NB4 (cell line): ENCODE results near the gene MUSTN1.

Experiments
- MYC ChIP-seq: IDR thresholded peaks from 2 replicates; pipeline ENCODE4 v1.6.1; 2011; ENCODE audit warnings: low read depth, low read length
- POLR2A ChIP-seq: IDR thresholded peaks from 2 replicates; pipeline ENCODE4 v1.6.1; 2011; ENCODE audit warnings: mild to moderate bottlenecking; ENCODE audit not compliant: insufficient read length; ENCODE audit errors: extremely low read depth
- TF ChIP-seq, protein P1 (sequence below): IDR thresholded peaks from one replicate; pipeline ENCODE4 v1.5.1; 2012; ENCODE audit warnings: low read depth, low read length

DNA sequence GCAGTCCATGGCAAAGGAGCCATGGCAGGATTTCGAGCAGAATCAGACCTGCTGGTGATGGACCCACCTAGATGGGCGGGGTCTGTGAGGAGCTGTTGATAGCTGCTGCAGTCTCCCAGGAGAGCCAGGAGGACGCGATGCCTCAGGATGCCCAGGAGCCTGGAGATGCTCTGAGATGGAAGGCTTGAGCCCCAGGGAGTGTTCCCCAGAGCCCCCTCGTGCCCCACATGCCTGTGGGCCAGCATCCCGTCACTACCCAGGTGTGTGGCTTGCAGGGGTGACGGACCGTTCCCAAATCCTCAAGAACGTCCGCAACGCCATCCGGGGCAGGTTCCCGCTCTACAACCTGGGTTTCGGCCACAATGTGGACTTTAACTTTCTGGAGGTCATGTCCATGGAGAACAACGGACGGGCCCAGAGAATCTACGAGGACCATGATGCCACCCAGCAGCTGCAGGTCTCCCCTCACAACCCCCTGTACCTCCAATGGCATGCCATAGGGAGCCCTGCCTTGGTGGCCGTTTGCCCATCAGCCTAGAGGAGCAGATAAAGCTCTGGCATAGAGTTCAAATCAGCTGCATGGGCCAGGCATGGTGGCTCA is 50.7 kb downstream of the MUSTN1 start:
- TF ChIP-seq MYC (no peak), POLR2A (no peak)
- TF ChIP-seq, protein P1, sequence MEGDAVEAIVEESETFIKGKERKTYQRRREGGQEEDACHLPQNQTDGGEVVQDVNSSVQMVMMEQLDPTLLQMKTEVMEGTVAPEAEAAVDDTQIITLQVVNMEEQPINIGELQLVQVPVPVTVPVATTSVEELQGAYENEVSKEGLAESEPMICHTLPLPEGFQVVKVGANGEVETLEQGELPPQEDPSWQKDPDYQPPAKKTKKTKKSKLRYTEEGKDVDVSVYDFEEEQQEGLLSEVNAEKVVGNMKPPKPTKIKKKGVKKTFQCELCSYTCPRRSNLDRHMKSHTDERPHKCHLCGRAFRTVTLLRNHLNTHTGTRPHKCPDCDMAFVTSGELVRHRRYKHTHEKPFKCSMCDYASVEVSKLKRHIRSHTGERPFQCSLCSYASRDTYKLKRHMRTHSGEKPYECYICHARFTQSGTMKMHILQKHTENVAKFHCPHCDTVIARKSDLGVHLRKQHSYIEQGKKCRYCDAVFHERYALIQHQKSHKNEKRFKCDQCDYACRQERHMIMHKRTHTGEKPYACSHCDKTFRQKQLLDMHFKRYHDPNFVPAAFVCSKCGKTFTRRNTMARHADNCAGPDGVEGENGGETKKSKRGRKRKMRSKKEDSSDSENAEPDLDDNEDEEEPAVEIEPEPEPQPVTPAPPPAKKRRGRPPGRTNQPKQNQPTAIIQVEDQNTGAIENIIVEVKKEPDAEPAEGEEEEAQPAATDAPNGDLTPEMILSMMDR: no peak
